Umbilical cord (tissue), 2 donors: ENCODE results near the gene PCNX3. TPM values are rescaled to one million over a fixed set of nuclear protein-coding genes. Genes with fewer than 3 reads are reported as not detected.
A peak's percentile ranks its signal among the peaks of the same experiment; 100 is the strongest.

Source experiments
- DNase-seq: peaks from one replicate; pipeline ENCODE4 v3.0.0-alpha.2; 2015; ENCODE audit warnings: low spot score
- total RNA-seq: library from RNA; depleted of rRNA; stranded (reverse); fragments of >200 nt; gene quantifications from one replicate; pipeline ENCODE4 v1.2.3, GENCODE V29; 2014; ENCODE audit warnings: low replicate concordance; ENCODE audit not compliant: insufficient read depth

The PCNX3 gene
- total RNA-seq, 1 donor from 2014 or later = 7.2 TPM

DNA sequence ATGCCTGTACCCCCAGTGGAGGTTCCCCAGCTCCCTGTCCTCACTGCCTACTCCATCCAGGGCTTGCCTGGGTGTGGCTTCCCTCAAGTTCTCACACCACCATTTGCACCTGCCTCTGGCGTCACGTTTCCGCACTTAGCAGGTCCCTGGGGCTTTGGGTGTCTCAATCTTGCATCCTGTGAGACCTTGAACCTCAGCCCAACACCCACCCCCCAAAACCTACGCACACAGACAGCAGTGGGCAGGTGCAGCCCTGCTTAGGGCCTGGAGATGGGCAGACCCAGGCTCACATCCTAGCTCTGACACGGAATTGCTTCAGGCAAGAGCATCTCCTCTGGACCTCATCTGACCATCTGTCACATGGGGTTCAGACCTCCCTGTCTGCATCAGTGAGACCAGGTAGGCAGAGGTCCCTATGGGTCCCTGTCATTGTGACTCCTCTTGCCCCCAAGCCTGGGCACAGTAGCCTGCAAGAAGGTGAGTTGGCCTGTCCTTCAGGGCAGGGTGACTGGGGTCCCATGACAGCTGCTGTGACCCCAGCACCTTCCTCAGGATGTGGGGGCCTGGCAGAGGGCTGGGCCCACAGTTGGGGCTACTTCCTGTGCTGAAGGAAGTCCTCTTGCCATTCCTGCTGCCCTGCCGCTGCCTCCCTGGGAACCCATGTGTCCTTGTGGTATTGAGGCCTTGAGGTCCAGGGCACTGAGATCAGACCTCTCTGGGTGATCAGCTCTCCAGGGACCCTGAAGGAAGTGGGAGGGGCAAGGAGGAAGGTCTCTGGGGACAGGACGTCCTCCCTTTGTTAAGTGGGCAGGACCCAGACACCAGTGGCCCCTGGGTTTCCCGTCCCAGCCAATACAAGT, 24.3 kb downstream of the PCNX3 start:
- DNase-seq = peak; percentile 20

DNA sequence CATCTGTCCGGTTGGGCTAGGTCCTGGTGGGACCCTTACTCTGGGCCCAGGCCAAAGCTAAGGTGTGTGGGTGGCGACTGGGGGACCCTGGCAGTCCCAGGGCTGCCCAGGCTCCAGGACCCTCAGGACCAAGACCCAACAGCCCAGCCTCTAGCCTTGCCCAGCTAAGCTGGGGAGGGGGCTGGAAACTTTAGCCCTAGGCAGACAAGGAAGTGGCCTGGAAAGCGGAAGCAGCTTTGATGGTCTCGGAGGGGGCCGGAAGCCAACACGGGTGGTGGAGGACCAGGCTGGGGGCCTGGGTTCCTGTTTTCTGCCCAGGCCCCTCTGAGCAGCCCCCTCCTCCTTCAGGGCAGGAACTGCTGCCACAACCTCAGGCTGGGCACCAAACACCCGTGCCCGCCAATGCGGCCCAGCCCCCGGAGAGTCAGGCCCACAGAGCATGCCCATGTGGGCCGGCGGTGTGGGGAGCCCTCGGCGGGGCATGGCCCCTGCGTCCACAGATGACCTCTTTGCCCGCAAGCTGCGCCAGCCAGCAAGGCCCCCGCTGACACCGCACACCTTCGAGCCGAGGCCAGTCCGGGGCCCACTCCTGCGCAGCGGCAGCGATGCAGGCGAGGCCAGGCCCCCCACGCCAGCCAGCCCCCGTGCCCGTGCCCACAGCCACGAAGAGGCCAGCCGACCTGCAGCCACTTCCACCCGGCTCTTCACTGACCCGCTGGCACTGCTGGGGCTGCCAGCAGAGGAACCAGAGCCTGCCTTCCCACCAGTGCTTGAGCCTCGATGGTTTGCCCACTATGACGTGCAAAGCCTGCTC, 25.1 kb downstream of the PCNX3 start:
- DNase-seq = peak; percentile 49

DNA sequence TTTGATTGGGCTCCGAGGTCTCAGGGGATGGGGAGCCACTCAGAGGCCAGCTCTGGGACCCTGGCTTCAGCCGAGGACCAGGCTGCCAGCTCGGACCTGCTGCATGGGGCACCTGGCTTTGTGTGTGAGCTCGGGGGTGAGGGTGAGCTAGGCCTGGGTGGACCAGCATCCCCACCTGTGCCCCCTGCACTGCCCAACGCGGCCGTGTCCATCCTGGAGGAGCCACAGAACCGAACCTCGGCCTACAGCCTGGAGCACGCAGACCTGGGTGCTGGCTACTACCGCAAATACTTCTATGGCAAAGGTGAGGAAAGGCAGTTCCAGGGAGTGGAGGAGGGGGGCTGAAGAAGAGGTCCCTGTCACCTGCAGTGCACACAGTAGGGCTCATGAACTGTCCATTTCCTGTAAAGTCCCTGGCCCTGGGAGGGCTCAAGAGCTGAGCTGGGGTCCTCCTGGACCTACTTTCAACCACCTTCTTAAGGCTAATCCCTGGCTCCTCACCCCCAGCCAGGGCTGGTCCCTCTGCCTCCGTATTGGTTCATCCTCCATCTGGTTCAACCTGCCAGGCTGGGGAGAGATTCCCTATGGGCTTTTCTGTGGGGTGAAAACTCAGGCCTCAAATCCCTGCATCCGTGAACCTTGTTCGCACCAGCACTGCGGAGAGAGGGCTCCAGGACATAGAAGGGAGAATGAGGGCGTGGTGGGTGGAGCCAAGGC, 25.9 kb downstream of the PCNX3 start:
- no peak for DNase-seq

DNA sequence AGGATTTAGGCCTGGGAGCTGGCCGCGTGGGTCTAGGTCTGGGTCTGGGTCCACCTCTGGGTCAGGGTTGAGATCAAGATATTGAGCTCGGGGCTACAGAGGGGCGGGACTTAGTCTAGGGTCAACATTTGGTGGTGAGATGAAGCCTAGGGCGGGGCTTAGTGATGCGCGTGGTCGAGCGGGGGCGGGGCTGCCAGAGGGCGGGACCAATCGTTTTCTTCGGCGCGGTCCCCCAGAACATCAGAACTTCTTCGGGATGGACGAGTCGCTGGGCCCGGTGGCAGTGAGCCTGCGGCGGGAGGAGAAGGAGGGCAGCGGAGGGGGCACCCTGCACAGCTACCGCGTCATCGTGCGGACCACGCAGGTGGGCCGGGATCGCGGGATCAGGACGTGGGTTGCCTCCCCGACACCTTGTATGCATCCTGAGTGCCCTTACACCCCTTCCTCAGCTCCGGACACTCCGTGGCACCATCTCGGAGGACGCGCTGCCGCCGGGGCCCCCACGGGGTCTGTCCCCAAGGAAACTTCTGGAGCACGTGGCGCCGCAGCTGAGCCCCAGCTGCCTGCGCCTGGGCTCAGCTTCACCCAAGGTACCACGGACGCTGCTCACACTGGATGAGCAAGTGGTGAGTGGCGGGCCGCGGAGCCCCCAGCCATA, 26.6 kb downstream of the PCNX3 start:
- no peak for DNase-seq

DNA sequence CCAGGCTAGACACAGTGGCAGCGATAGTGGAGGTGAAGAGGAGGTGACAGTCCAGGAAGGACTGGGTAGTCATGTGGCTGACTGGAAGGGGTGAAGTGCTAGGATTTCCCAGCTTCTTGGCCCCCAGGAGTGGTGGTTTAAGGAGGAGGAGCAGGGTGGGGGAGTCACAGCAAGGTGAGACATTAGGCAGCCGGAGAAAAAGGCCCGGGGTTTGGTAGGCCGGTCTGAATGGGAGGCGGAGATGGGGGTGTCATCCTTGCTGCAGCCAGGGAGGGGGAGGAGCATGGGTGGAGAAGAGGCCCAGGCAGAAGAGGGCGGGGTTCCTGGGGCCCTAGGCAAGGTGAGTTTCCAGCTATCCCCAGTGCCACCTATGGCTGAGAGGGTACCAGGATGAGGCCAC, 28.4 kb downstream of the PCNX3 start:
- DNase-seq = no peak

DNA sequence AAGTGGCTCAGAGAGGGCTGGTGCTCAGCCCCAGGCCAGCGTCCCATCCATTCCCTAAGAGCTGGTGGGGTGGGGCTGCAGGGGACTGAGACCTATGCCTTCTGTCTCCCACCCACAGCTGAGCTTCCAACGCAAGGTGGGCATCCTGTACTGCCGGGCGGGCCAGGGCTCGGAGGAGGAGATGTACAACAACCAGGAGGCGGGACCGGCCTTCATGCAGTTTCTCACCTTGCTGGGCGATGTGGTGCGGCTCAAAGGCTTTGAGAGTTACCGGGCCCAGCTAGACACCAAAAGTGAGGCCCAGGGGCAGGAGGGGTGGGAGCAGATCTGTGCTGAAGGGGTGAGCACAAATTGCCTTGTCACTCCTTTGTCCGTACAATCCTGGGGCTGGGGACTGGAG, 29.3 kb downstream of the PCNX3 start:
- no peak for DNase-seq

DNA sequence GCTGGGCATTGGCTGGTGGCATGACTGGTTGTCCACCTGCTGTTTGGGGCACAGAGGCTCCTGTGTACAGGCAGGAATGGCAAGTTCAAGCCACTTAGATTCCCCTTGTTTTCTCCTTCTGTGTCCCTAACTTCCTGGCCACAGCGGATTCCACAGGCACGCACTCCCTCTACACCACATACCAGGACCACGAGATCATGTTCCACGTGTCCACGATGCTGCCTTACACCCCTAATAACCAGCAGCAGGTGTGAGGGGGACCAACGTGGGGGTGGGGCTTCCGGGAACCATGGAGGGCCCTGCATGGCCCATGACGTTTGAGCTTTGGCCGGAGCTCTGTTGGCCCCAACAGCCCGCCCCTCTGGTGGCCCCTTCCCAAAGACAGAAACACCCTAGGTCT, 30.1 kb downstream of the PCNX3 start:
- DNase-seq = no peak

DNA sequence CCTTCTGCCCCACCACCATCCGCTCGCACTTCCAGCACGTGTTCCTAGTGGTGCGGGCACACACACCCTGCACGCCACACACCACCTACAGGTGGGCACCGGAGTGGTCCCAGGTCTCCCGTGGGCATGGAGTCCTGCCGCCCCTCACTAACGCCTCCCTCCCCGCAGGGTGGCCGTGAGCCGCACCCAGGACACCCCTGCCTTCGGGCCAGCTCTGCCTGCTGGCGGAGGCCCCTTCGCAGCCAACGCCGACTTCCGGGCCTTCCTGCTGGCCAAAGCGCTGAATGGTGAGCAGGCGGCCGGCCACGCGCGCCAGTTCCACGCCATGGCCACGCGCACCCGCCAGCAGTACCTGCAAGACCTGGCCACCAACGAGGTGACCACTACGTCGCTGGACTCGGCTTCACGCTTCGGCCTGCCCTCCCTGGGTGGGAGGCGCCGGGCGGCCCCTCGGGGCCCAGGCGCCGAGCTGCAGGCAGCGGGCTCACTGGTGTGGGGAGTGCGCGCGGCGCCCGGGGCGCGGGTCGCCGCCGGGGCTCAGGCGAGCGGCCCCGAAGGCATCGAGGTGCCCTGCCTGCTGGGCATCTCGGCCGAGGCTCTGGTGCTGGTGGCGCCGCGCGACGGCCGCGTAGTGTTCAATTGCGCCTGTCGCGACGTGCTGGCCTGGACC, 30.8 kb downstream of the PCNX3 start:
- no peak for DNase-seq

DNA sequence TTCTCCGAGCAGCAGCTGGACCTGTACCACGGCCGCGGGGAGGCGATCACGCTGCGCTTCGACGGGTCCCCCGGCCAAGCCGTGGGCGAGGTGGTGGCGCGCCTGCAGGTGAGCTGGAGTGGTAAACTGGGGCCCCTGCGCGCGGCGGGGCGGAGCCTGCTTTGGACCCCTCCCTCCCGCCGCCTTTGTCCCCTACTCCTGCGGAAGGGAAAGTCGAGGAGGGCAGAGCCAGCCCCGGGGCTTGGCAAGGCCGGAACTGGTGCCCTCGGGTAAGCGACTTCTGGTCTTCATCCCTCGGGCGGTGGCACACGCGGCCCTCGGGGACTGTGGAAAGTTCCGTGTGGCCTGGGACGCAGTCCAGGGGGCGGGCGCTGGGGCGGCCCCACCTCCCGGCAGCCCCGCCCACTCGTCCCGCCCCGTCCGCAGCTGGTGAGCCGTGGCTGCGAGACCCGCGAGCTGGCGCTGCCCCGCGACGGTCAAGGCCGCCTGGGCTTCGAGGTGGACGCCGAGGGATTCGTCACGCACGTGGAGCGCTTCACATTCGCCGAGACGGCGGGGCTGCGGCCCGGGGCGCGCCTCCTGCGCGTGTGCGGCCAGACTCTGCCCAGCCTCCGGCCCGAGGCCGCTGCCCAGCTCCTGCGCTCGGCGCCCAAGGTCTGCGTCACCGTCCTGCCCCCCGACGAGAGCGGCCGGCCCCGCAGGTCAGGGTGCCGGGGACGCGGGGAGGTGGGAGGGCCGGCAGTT, 31.6 kb downstream of the PCNX3 start:
- DNase-seq = peak; percentile 26

DNA sequence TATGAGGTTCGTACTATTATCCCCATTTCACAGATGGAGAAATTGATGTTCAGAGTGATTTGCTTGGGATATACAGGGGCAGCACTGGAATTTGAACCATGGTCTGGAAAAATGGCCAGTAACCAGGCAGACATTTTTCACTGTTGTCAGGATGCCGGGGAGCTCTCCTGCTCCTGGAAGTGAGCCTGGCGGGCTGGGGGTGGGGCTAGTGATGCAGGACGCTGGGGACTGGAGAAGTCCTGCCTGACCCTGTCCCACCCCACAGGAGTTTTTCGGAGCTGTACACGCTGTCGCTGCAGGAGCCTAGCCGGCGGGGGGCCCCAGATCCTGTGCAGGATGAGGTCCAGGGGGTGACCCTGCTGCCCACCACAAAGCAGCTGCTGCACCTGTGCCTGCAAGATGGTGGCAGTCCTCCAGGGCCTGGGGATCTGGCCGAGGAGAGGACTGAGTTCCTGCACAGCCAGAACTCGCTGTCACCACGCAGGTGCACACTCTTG, 33.5 kb downstream of the PCNX3 start:
- DNase-seq = no peak

DNA sequence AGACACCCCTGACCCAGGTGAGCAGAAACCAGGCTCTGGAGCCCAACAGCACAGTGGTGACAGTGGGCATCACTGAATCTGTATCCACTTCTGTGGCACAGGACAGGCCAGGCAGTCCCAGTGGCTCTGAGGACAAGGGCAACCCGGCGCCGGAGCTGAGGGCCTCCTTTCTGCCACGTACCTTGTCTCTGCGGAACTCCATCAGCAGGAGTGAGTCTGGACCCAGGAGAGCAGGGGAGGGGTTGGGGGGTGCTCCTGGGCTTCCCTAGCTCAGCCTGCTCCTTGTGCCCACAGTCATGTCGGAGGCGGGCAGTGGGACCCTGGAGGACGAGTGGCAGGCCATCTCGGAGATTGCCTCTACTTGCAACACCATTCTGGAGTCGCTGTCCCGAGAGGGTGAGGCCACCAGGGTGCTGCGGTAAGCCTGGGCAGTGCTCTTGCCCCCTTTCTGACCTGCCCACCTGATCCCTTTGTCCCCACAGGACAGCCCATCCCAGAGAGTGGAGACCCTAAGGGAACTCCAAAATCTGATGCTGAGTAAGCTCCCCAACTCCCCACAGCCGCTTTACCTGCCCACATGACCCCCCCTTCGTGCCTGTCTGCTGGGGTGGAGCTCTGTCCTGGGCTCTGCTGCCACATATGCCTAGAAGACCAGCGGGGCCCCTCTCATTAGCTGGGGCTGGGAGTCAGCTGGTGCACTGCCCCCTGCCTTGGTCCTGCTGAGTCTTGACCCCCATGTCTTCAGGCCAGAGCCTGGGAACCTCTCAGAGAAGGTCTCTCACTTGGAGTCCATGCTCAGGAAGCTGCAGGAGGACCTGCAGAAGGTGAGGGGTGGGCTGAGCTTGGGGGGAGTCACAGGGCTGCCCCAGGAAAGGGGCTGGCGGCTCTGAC, 34.3 kb downstream of the PCNX3 start:
- DNase-seq = no peak

DNA sequence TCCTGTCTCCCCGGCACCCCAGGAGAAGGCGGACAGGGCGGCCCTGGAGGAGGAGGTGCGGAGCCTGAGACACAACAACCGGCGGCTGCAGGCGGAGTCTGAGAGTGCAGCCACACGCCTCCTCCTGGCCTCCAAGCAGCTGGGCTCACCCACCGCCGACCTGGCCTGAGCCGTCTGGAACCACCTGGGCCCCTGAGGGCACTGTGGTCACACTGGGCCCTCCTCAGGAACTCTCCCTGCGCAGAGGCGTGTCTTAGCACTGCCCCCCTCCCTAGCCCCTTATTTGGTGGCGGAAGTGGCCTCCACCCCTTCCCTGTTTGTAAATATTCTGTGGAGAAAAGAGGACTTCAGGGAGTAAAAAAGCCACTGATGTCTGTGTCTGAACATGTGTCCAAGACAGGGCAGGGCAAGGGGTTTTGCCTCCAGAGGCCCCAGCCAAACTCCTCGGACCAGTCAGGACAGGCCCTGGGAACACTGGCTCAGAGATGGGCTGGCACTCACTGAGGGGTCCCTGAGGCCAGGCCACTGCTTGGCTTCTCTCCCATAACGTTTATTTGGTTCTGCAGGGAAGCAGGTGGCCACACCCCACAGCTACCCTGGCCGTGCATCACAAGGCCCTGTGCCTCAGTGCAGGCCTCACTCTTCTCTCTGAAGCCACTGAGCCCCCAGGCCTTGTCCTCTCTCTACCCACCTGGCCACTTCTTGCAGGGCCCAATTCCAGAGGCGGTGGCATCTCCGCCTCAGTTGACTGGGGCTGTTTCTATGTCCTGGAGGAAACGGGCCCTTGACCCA, 35.2 kb downstream of the PCNX3 start:
- no peak for DNase-seq

DNA sequence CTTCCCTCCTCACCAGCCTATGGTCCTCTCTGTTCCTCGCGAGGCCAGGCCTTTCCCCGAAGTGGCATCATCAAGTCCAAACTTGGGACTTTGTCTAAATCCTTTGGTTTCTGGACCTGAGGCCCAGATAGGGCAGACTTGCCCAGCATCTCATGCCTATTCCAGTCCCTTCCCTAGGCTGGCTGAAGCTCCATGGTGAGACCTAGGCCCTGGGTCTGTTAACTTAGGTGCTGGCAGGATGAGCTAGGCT, 35.7 kb downstream of the PCNX3 start:
- no peak for DNase-seq

DNA sequence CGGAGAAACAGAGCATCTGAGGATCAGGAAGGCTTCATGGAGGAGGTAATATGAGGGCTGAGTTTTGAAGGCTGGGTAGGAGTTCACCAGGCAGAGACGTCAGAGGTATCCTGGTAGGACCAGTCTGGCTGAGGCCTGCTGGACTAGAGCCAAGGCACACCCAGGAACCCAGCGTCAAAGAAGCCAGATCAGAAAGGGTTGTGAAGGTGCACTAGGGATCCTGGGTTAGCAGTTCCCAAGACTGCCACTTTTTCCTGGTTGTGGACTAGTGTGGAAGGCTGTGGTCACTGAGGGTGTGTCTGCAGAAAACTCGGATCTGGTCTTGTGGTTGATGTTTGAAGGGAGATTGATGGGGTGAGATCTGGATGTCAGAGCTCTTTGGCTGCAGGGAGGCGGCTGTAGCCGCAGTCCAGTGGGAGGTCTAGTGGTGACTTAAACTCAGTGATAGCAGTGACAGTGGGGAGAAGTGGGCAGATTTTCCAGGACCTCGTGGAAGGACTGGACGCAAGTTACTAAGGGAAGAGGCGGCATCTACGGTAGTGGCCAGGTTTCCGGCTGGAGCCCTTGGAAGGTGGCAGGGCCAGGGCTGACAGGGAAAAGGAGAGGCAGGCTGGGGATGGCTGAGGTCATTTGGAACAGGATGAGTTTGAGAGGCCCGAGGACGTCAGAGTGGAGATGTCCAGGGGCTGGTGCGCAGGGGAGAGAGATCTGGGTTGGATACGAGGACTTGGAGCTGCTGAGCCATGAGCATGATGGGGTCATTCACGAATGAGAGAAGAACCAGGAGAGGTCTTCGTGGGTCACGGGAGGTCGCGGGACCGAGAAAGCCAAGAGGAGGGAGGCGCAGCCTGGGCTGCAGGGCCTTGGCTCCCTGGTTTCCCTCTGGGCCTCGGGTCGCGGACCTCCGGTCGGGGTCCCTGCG, 36.3 kb downstream of the PCNX3 start:
- peak; percentile 58 for DNase-seq

DNA sequence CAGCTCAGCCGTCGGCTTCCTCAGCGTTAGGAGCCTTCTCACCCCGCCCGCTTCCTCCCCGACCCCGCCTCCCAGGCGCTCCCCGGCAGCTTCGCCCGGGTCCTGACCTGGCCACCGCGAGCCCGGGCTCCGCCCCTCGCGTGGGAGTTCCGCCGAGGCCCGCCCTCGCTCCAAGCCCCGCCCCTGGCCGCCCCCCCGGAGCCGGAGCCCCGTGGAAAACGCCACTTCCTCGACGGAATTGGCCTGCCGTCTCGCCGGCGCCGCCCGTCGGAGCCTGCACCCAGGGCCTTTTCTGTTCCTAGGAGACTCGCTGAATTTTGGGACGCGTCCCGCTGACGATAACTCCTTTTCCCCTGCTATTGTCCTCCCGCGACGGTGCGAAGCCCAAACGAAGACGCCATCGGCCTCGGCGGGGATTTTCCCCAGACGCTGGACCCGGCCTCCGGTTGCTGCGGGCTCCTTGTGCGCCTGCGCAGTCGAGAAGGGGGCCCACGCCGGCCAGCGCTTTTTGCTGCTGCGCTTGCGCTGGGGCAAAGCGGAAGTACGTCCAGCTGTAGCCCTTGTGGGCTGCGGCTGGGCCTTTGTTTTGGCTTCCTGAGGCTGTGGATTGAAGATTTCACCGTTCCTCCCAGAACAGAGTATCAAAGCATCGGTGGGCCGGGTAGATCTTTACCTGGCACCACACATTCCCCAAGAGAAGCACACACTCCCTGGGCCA, 37.1 kb downstream of the PCNX3 start:
- DNase-seq = peak; percentile 98

DNA sequence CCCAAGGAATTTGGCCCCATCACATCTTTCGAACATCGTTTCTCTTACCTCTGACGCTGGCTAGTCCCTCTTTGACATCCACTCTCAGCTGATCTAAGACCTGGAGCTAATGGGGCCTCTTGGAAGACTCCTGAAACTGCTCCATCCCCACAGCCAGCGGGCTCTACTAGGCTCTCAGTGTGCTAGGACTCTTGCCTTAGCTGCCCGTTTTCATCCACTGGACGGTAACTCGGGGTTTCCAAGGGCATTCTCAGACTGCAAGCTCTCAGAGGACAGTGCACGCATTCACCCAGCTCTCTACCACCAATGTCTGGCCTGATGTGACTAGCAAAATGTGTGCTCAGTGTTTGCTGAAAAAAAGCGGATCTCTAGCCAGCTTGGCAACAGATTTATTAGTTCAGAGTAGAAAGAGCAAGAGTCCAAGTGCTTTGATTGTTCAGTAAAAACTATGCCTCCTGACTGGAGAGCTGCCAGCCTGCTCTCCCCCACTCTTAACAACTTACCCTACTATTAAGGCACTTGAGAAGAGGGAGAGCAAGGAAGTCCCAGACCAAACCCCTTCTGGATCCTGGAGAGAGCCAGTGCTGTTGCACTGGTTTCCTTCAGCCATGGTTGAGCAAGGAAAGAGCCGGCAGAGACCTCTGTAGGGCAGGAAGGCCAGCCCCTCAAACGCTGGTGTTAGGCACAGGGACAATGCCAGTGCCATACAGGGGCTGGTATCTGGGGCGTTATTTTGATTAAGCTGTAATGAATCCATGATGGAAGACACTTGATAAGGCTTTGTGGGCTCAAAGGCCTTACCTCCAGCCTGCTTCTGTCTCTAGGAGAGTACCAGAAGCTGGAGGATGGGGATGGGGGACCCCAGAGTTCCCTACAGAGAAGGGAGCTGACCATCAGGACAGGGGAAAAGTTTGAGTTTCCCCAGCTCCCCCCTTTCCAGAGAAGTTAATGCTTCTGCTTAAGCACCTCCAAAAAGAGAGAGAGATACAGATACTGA, 38.0 kb downstream of the PCNX3 start:
- DNase-seq = no peak
